Measurements from ENCODE around the gene MICAL2.
A peak's percentile ranks its signal among the peaks of the same experiment; 100 is the strongest.

MICAL2 gene, protein sequence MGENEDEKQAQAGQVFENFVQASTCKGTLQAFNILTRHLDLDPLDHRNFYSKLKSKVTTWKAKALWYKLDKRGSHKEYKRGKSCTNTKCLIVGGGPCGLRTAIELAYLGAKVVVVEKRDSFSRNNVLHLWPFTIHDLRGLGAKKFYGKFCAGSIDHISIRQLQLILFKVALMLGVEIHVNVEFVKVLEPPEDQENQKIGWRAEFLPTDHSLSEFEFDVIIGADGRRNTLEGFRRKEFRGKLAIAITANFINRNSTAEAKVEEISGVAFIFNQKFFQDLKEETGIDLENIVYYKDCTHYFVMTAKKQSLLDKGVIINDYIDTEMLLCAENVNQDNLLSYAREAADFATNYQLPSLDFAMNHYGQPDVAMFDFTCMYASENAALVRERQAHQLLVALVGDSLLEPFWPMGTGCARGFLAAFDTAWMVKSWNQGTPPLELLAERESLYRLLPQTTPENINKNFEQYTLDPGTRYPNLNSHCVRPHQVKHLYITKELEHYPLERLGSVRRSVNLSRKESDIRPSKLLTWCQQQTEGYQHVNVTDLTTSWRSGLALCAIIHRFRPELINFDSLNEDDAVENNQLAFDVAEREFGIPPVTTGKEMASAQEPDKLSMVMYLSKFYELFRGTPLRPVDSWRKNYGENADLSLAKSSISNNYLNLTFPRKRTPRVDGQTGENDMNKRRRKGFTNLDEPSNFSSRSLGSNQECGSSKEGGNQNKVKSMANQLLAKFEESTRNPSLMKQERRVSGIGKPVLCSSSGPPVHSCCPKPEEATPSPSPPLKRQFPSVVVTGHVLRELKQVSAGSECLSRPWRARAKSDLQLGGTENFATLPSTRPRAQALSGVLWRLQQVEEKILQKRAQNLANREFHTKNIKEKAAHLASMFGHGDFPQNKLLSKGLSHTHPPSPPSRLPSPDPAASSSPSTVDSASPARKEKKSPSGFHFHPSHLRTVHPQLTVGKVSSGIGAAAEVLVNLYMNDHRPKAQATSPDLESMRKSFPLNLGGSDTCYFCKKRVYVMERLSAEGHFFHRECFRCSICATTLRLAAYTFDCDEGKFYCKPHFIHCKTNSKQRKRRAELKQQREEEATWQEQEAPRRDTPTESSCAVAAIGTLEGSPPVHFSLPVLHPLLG

GRCh38 chr11:12110201-12110713 lies at the start of gene MICAL2:
Gene MICAL2 (plus strand): TSS chr11:12110590. CDS start chr11:12162156, 51,566 bp downstream.
- no peak within 1 kb of the TSS for H3K27ac ChIP-seq (ENCODE audit: extremely low read depth, low read depth, low read length)
- ChIA-PET POLR2A (interaction anchor here (0.8 to 1.4 kb wide), 3 partner anchors 22 to 164 kb away, joined by 3 to 4 read pairs (median 3); no protein-coding TSS in a partner anchor), CTCF (interaction anchor here (1.4 kb wide), 1 partner anchor 12 kb away, joined by 4 read pairs; no protein-coding TSS in a partner anchor)
- TF ChIP-seq YY2 (tag by site-specific recombination; IDR thresholded peaks at IDR 0.05) (no peak), ZNF24 (tag by site-specific recombination; IDR thresholded peaks at IDR 0.05) (no peak), ZNF16 (tag by site-specific recombination; IDR thresholded peaks at IDR 0.05; ENCODE audit: low read depth) (no peak), ZNF37A (tag by site-specific recombination; IDR thresholded peaks at IDR 0.05) (no peak), RBAK (tag by site-specific recombination; IDR thresholded peaks at IDR 0.05) (no peak), ZNF175 (tag by site-specific recombination; IDR thresholded peaks at IDR 0.05) (no peak), ZNF2 (tag by site-specific recombination; IDR thresholded peaks at IDR 0.05) (no peak), ZSCAN30 (tag by site-specific recombination; IDR thresholded peaks at IDR 0.05) (no peak), ZNF132 (tag by site-specific recombination; IDR thresholded peaks at IDR 0.05; ENCODE audit: borderline replicate concordance) (no peak), ZNF138 (tag by site-specific recombination; IDR thresholded peaks at IDR 0.05; ENCODE audit: borderline replicate concordance) (no peak), KLF10 (tag by site-specific recombination; IDR thresholded peaks at IDR 0.05) (0 out of 2 replicates have a peak, but pooled peaks have one; percentile 43), ZNF626 (tag by site-specific recombination; IDR thresholded peaks at IDR 0.05) (no peak), ZNF169 (tag by site-specific recombination; IDR thresholded peaks at IDR 0.05) (no peak), ZNF223 (tag by site-specific recombination; IDR thresholded peaks at IDR 0.05) (no peak), ZNF202 (tag by site-specific recombination; IDR thresholded peaks at IDR 0.05; ENCODE audit: borderline replicate concordance) (no peak), REST (tag by site-specific recombination; IDR thresholded peaks at IDR 0.05) (no peak), MEIS1 (CRISPR knock-in tag; IDR thresholded peaks at IDR 0.05; ENCODE audit: borderline replicate concordance) (no peak), ZNF585B (tag by site-specific recombination; IDR thresholded peaks at IDR 0.05) (no peak), IKZF3 (tag by site-specific recombination; IDR thresholded peaks at IDR 0.05) (no peak), ZNF184 (tag by site-specific recombination; IDR thresholded peaks at IDR 0.05) (no peak), ZNF785 (tag by site-specific recombination; IDR thresholded peaks at IDR 0.05) (no peak), ZNF560 (tag by site-specific recombination; IDR thresholded peaks at IDR 0.05; ENCODE audit: borderline replicate concordance) (no peak), ZSCAN23 (tag by site-specific recombination; IDR thresholded peaks at IDR 0.05) (no peak), ZNF302 (tag by site-specific recombination; IDR thresholded peaks at IDR 0.05; ENCODE audit: low read depth) (no peak), BCL11B (tag by site-specific recombination; IDR thresholded peaks at IDR 0.05; ENCODE audit: low read depth) (no peak), MZF1 (tag by site-specific recombination; IDR thresholded peaks at IDR 0.05; ENCODE audit: borderline replicate concordance) (no peak), ZNF146 (tag by site-specific recombination; IDR thresholded peaks at IDR 0.05) (no peak)
- TF ChIP-seq, protein P1, sequence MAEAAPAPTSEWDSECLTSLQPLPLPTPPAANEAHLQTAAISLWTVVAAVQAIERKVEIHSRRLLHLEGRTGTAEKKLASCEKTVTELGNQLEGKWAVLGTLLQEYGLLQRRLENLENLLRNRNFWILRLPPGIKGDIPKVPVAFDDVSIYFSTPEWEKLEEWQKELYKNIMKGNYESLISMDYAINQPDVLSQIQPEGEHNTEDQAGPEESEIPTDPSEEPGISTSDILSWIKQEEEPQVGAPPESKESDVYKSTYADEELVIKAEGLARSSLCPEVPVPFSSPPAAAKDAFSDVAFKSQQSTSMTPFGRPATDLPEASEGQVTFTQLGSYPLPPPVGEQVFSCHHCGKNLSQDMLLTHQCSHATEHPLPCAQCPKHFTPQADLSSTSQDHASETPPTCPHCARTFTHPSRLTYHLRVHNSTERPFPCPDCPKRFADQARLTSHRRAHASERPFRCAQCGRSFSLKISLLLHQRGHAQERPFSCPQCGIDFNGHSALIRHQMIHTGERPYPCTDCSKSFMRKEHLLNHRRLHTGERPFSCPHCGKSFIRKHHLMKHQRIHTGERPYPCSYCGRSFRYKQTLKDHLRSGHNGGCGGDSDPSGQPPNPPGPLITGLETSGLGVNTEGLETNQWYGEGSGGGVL (tag by site-specific recombination; IDR thresholded peaks at IDR 0.05): no peak
- TF ChIP-seq, protein P2, sequence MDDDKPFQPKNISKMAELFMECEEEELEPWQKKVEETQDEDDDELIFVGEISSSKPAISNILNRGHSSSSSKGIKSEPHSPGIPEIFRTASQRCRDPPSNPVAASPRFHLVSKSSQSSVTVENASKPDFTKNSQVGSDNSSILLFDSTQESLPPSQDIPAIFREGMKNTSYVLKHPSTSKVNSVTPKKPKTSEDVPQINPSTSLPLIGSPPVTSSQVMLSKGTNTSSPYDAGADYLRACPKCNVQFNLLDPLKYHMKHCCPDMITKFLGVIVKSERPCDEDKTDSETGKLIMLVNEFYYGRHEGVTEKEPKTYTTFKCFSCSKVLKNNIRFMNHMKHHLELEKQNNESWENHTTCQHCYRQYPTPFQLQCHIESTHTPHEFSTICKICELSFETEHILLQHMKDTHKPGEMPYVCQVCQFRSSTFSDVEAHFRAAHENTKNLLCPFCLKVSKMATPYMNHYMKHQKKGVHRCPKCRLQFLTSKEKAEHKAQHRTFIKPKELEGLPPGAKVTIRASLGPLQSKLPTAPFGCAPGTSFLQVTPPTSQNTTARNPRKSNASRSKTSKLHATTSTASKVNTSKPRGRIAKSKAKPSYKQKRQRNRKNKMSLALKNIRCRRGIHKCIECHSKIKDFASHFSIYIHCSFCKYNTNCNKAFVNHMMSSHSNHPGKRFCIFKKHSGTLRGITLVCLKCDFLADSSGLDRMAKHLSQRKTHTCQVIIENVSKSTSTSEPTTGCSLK (tag by site-specific recombination; IDR thresholded peaks at IDR 0.05): no peak

More at GRCh38 chr11:12110201-12110713, at the start of gene MICAL2:
- H3K36me3 ChIP-seq (ENCODE audit: control insufficient read depth in 2 of 2, insufficient read depth in 1 of 2, low read length in 2 of 2): no peaks in the 10 kb centered on the region
- H3K4me3 ChIP-seq (ENCODE audit: low read depth, low read length): peak within 1 kb of the TSS; percentile 44
- no peaks in the 10 kb centered on the region for H3K9me3 ChIP-seq (ENCODE audit: control insufficient read depth, insufficient read depth, low read depth, low read length)
- H3K4me1 ChIP-seq (ENCODE audit: control insufficient read depth, insufficient read depth, low read length): no peaks in the 10 kb centered on the region

Measured in HEK293 (cell line).